Trophoblast cell (in vitro differentiated cells and primary cell): Measurements from ENCODE around the gene ZDHHC24.

Experiments used
- DNase-seq, 2 donors: peaks; one replicate each; pipeline ENCODE4 v3.0.0-alpha.2; 2016
- H2AFZ ChIP-seq: 2 replicates; pipeline ENCODE4 v1.6.1; 2013; ENCODE audit warnings: low read length, moderate library complexity, mild to moderate bottlenecking; ENCODE audit not compliant: insufficient read depth, poor library complexity
- H2AK5ac ChIP-seq: 2 replicates; pipeline ENCODE4 v1.6.1; 2013; ENCODE audit warnings: mild to moderate bottlenecking, low read length
- H2BK120ac ChIP-seq: 2 replicates; pipeline ENCODE4 v1.6.1; 2013; ENCODE audit warnings: low read length, mild to moderate bottlenecking, moderate library complexity; ENCODE audit not compliant: insufficient read depth, poor library complexity
- H2BK12ac ChIP-seq: 2 replicates; pipeline ENCODE4 v1.6.1; 2013; ENCODE audit warnings: mild to moderate bottlenecking, low read length, moderate library complexity
- H2BK5ac ChIP-seq: 2 replicates; pipeline ENCODE4 v1.6.1; 2013; ENCODE audit warnings: low read length, low read depth, moderate library complexity, mild to moderate bottlenecking; ENCODE audit not compliant: poor library complexity
- H3K14ac ChIP-seq: 2 replicates; pipeline ENCODE4 v1.6.1; 2013; ENCODE audit warnings: mild to moderate bottlenecking, low read length
- H3K18ac ChIP-seq: 2 replicates; pipeline ENCODE4 v1.6.1; 2013; ENCODE audit warnings: mild to moderate bottlenecking, low read length
- H3K23ac ChIP-seq: 2 replicates; pipeline ENCODE4 v1.6.1; 2013; ENCODE audit warnings: low read length
- H3K27ac ChIP-seq: 2 replicates; pipeline ENCODE4 v1.5.1; 2013; ENCODE audit warnings: low read depth, mild to moderate bottlenecking, inconsistent platforms, low read length, moderate library complexity
- H3K27me3 ChIP-seq: 2 replicates; pipeline ENCODE4 v1.6.1; 2013; ENCODE audit warnings: inconsistent platforms, mild to moderate bottlenecking, low read length, moderate library complexity; ENCODE audit not compliant: insufficient read depth
- H3K36me3 ChIP-seq, 2 experiments: 1 replicate in 1 of 2; 2 replicates in 1 of 2; pipeline ENCODE4 v1.6.1; 2013; ENCODE audit warnings: low read length in 2 of 2, mild to moderate bottlenecking in 2 of 2, moderate library complexity in 1 of 2; ENCODE audit not compliant: insufficient read depth in 2 of 2, control insufficient read depth in 1 of 2
- H3K4ac ChIP-seq: 2 replicates; pipeline ENCODE4 v1.6.1; 2013; ENCODE audit warnings: low read depth, mild to moderate bottlenecking, low read length, moderate library complexity
- H3K4me1 ChIP-seq, 2 experiments: 1 replicate in 1 of 2; 2 replicates in 1 of 2; pipeline ENCODE4 v1.6.1; 2013; ENCODE audit warnings: low read length in 2 of 2, mild to moderate bottlenecking in 2 of 2, moderate library complexity in 1 of 2; ENCODE audit not compliant: insufficient read depth in 2 of 2, control insufficient read depth in 1 of 2
- H3K4me2 ChIP-seq: 2 replicates; pipeline ENCODE4 v1.6.1; 2013; ENCODE audit warnings: inconsistent platforms, mild to moderate bottlenecking, low read length, moderate library complexity
- H3K4me3 ChIP-seq: 2 replicates; pipeline ENCODE4 v1.5.1; 2013; ENCODE audit warnings: mild to moderate bottlenecking, low read depth, low read length, inconsistent platforms
- H3K79me1 ChIP-seq: one replicate; pipeline ENCODE4 v1.6.1; 2013; ENCODE audit warnings: low read length
- H3K79me2 ChIP-seq: 2 replicates; pipeline ENCODE4 v1.6.1; 2013; ENCODE audit warnings: low read length, mild to moderate bottlenecking; ENCODE audit not compliant: control insufficient read depth, insufficient read depth, poor library complexity
- H3K9ac ChIP-seq: 2 replicates; pipeline ENCODE4 v1.6.1; 2013; ENCODE audit warnings: mild to moderate bottlenecking, low read length
- H3K9me3 ChIP-seq: 2 replicates; pipeline ENCODE4 v1.6.1; 2013; ENCODE audit warnings: low read depth, mild to moderate bottlenecking, control low read depth, inconsistent platforms, low read length; ENCODE audit not compliant: insufficient read depth
- H4K12ac ChIP-seq: 2 replicates; pipeline ENCODE4 v1.6.1; 2013; ENCODE audit warnings: low read depth, mild to moderate bottlenecking, low read length, moderate library complexity
- H4K8ac ChIP-seq: 2 replicates; pipeline ENCODE4 v1.6.1; 2013; ENCODE audit warnings: low read depth, mild to moderate bottlenecking, low read length, moderate library complexity
- H4K91ac ChIP-seq: one replicate; pipeline ENCODE4 v1.6.1; 2013; ENCODE audit warnings: low read depth, mild to moderate bottlenecking, low read length, moderate library complexity
- WGBS: extraction: QIAGEN DNeasy Blood & Tissue Kit; methylation state at CpG from one replicate; pipeline ENCODE4 v1.1.7; 2013; ENCODE audit warnings: missing lambda C conversion rate; ENCODE audit not compliant: insufficient read length, insufficient coverage; ENCODE audit errors: extremely low coverage; 5-methylcytosine and 5-hydroxymethylcytosine counted together

The ZDHHC24 gene

DNA sequence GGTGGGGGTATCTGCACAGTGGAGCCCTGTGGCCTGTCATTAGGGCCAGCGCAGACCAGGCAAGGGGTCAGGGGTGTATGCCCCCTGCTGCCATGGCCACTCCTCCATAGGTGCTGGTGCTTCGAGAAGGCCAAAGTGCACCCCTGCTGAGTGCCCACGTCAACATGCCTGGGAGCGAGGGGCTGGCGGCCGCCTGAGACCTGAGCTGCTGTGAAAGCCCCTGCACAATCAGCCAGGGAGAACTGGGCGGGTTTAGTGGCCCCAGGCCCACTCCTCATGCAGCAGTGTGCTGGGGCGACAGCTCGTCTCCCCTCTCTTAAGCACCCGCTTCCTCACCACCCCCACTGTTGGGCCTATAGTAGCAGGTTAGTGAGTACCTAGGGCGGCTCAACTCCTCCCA, 14.0 kb downstream of the ZDHHC24 start:
- Histone ChIP-seq H3K9me3 (peaks cover 3% of the 10 kb centered on the region), H3K23ac (no peak overlapping the region), H2AK5ac (no peak overlapping the region), H2BK5ac (no peak overlapping the region), H3K4ac (no peak overlapping the region), H3K36me3 (peaks cover 17 to 29% of the 10 kb centered on the region in 2 experiments), H3K27ac (no peak overlapping the region), H2BK120ac (no peak overlapping the region), H2BK12ac (no peak overlapping the region), H3K18ac (no peak overlapping the region), H3K4me2 (no peak overlapping the region), H3K14ac (no peak overlapping the region), H3K4me1 (no peaks in the 10 kb centered on the region), H3K79me2 (no peaks in the 10 kb centered on the region), H2AFZ (no peak overlapping the region), H3K79me1 (no peaks in the 10 kb centered on the region), H3K9ac (no peak overlapping the region), H4K91ac (no peak overlapping the region), H4K8ac (no peak overlapping the region), H3K4me3 (no peak overlapping the region), H3K27me3 (no peaks in the 10 kb centered on the region), H4K12ac (no peak overlapping the region)
- WGBS: no CpG with 5 or more reads among the region's 11 CpGs
- DNase-seq: no peak

DNA sequence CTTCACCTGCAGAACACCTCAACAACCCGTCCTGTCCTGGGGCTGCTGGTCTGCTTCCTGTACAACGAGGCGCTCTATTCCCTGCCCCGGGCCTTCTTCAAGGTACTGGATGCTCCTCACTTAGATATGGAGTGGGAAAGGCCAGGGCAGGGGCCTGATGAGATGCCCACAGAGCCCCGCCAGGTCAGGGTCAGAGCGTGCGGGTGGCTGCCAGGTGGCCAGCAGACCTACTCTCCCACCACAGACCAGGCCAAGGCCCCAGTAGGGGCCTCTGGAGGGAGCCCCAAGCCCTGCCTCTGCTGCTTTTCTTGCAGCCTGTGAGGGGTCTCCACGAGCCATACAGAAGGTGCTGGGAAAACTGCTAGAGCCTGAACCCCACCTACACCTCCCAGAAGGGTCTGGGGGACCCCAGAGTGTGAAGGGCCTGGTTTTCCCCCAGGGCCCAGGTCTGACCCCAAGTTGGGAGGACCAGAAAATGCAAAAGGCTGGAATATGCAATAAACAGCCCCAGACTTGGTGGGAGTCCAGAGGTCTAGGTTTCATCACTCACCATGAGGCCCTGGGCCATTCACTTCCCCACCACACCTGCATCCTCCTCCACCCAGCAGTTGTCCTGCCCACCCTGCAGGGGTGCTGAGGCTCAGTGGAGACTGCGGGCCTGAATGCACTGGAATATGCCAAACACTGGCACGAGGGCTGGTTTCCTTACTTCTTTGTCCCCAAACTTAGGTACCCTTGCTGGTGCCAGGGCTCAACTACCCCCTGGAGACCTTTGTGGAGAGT, 14.7 kb downstream of the ZDHHC24 start:
- Histone ChIP-seq H3K27ac (no peak overlapping the region), H4K8ac (no peak overlapping the region), H3K4me3 (no peak overlapping the region), H4K91ac (no peak overlapping the region), H3K4me2 (no peak overlapping the region), H3K4me1 (no peaks in the 10 kb centered on the region), H2BK120ac (no peak overlapping the region), H3K9me3 (peaks cover 3% of the 10 kb centered on the region), H3K27me3 (no peaks in the 10 kb centered on the region), H3K18ac (no peak overlapping the region), H3K14ac (no peak overlapping the region), H3K4ac (no peak overlapping the region), H3K79me1 (no peaks in the 10 kb centered on the region), H2BK5ac (no peak overlapping the region), H3K23ac (no peak overlapping the region), H3K36me3 (peaks cover 17 to 31% of the 10 kb centered on the region in 2 experiments), H2AK5ac (no peak overlapping the region), H3K9ac (no peak overlapping the region), H2BK12ac (no peak overlapping the region), H4K12ac (no peak overlapping the region), H3K79me2 (no peaks in the 10 kb centered on the region), H2AFZ (no peak overlapping the region)
- no CpG with 5 or more reads among the region's 10 CpGs for WGBS
- no peak for DNase-seq

DNA sequence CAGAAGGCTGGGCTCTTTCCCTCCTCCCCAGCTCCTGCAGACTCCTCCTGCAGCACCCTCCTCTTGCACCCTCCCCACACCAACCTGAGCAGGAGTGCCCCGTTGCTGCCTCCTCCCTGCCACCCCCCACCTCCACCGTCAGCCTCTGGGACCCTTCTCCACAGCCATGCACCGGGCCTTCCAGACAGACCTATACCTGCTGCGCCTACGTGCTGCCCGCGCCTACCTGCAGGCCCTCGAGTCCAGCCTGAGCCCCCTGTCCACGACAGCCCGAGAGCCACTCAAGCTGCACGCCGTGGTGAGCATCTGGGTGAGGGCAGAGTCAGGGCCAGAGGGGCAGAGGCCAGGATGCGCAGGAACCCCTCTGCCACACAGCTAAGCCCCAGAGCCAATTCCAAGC, 16.2 kb downstream of the ZDHHC24 start:
- no peak for DNase-seq
- no CpG with 5 or more reads among the region's 13 CpGs for WGBS
- no peaks in the 10 kb centered on the region for H3K27me3 ChIP-seq
- no peak overlapping the region for H4K12ac ChIP-seq
- no peak overlapping the region for H4K91ac ChIP-seq
- no peak overlapping the region for H3K4ac ChIP-seq
- no peak overlapping the region for H3K27ac ChIP-seq
- H3K18ac ChIP-seq: no peak overlapping the region
- peaks cover 18 to 34% of the 10 kb centered on the region in 2 experiments for H3K36me3 ChIP-seq
- H3K4me1 ChIP-seq: no peaks in the 10 kb centered on the region
- no peak overlapping the region for H3K23ac ChIP-seq
- no peak overlapping the region for H2AK5ac ChIP-seq
- no peak overlapping the region for H3K4me2 ChIP-seq
- H3K9me3 ChIP-seq: peaks cover 3% of the 10 kb centered on the region
- no peak overlapping the region for H2BK5ac ChIP-seq
- H3K9ac ChIP-seq: no peak overlapping the region
- no peak overlapping the region for H2AFZ ChIP-seq
- H2BK12ac ChIP-seq: no peak overlapping the region
- no peak overlapping the region for H4K8ac ChIP-seq
- H2BK120ac ChIP-seq: no peak overlapping the region
- H3K14ac ChIP-seq: no peak overlapping the region
- H3K79me1 ChIP-seq: no peaks in the 10 kb centered on the region
- no peaks in the 10 kb centered on the region for H3K79me2 ChIP-seq
- H3K4me3 ChIP-seq: no peak overlapping the region

DNA sequence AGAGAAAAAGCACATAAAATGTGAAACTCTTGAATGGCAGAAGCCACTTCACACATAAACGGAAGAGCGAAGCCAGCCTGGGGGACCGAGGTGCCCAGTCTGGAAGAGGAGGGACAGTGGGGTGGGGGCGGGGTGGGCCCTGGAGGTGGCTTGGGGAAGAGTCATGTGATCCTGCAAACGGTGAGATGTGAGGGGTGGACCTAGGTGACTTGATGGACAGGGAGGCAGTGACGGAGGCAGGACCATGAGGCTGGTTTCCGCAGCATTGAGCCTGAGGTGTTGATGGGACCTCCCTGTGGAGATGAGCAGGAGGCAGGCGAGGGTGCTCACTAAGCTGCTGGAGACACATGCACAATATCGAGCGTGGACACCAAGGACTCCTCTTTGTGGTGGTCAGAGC, 16.8 kb downstream of the ZDHHC24 start:
- no peaks in the 10 kb centered on the region for H3K27me3 ChIP-seq
- H2BK120ac ChIP-seq: no peak overlapping the region
- H3K4me2 ChIP-seq: no peak overlapping the region
- no peak overlapping the region for H3K4ac ChIP-seq
- DNase-seq: no peak
- no CpG with 5 or more reads among the region's 10 CpGs for WGBS
- H3K36me3 ChIP-seq: peaks cover 18 to 34% of the 10 kb centered on the region in 2 experiments
- no peak overlapping the region for H4K8ac ChIP-seq
- H2AFZ ChIP-seq: no peak overlapping the region
- H3K9me3 ChIP-seq: peaks cover 3% of the 10 kb centered on the region
- H3K79me1 ChIP-seq: no peaks in the 10 kb centered on the region
- H3K79me2 ChIP-seq: no peaks in the 10 kb centered on the region
- H3K27ac ChIP-seq: no peak overlapping the region
- no peak overlapping the region for H3K9ac ChIP-seq
- no peak overlapping the region for H3K14ac ChIP-seq
- H3K4me3 ChIP-seq: no peak overlapping the region
- H4K91ac ChIP-seq: no peak overlapping the region
- no peak overlapping the region for H4K12ac ChIP-seq
- H3K18ac ChIP-seq: no peak overlapping the region
- H2BK5ac ChIP-seq: no peak overlapping the region
- H2AK5ac ChIP-seq: no peak overlapping the region
- H2BK12ac ChIP-seq: no peak overlapping the region
- no peaks in the 10 kb centered on the region for H3K4me1 ChIP-seq
- no peak overlapping the region for H3K23ac ChIP-seq
